ENCODE measurements around the gene CYP24A1. TPM values are rescaled to one million over a fixed set of nuclear protein-coding genes. Genes with fewer than 3 reads are reported as not detected.

Gene CYP24A1
- total and polyA plus RNA-seq, 2 of the 13 experiments (the other 11 are each of a cell fraction or from before 2014, with no cell fraction given): 9.4 to 32.7 TPM

DNA sequence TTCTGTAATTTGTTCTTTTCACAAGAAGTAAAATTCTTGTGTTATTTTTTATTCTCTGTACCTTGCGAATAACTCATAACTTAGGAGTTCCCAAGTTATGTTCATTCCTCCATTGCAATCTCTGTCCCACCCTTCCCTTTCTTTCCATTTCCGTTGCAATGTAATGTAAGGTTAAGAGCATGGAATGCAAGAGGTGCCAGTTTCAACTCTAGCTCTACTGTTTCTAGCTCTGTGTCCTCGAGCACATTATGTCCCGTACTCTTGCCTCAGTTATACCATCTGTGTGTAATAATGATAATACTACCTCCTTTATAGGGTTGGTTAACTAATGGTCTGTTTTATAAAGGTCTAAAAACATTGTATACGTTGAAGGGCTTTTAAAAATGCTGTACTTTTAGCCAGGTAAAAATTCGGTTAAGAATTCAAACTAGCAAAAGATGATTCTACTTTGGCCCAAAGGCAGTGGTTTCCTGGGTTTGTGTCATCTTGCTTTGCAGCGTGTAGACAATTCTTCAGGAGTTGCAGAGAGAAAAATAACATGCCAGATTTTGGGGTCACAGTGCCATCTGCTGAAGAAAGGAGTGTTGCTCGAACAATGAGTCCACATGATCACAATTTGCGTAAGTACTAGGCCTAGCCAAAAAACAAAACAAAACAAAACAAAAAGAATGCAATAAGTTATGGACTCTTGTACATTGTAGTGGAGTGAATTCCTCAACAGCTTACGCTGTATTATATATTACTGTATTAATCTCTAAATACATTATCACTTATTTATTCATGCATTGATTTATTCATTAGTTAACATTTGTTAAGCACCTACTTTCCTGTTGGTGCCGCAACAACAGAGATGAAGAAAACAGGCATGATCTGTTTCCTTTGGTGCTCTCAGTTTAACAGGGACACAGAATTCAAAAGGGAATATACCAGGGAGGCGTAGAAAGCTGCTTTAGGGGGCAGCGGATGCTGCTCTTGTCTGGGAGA, 24.1 kb upstream of the CYP24A1 start (continued):
- TF ChIP-seq KLF11 (CRISPR knock-in tag; IDR thresholded peaks at IDR 0.05): peak; percentile 27; the same call in 1 of the 2 replicates
- TF ChIP-seq MIXL1 (CRISPR knock-in tag; IDR thresholded peaks at IDR 0.05): peak; percentile 61; the same call in 1 of the 2 replicates
- no peak for TF ChIP-seq FOXM1 (CRISPR knock-in tag; IDR thresholded peaks at IDR 0.05)
- no peak for TF ChIP-seq PAF1 (CRISPR knock-in tag; IDR thresholded peaks at IDR 0.05)
- TF ChIP-seq, protein P1, sequence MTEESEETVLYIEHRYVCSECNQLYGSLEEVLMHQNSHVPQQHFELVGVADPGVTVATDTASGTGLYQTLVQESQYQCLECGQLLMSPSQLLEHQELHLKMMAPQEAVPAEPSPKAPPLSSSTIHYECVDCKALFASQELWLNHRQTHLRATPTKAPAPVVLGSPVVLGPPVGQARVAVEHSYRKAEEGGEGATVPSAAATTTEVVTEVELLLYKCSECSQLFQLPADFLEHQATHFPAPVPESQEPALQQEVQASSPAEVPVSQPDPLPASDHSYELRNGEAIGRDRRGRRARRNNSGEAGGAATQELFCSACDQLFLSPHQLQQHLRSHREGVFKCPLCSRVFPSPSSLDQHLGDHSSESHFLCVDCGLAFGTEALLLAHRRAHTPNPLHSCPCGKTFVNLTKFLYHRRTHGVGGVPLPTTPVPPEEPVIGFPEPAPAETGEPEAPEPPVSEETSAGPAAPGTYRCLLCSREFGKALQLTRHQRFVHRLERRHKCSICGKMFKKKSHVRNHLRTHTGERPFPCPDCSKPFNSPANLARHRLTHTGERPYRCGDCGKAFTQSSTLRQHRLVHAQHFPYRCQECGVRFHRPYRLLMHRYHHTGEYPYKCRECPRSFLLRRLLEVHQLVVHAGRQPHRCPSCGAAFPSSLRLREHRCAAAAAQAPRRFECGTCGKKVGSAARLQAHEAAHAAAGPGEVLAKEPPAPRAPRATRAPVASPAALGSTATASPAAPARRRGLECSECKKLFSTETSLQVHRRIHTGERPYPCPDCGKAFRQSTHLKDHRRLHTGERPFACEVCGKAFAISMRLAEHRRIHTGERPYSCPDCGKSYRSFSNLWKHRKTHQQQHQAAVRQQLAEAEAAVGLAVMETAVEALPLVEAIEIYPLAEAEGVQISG (CRISPR knock-in tag; IDR thresholded peaks at IDR 0.05): no peak
- TF ChIP-seq ZNF558 (CRISPR knock-in tag; IDR thresholded peaks at IDR 0.05; ENCODE audit: borderline replicate concordance): no peak
- TF ChIP-seq, protein P2, sequence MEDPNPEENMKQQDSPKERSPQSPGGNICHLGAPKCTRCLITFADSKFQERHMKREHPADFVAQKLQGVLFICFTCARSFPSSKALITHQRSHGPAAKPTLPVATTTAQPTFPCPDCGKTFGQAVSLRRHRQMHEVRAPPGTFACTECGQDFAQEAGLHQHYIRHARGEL (CRISPR knock-in tag; IDR thresholded peaks at IDR 0.05): no peak
- TF ChIP-seq, protein P3, sequence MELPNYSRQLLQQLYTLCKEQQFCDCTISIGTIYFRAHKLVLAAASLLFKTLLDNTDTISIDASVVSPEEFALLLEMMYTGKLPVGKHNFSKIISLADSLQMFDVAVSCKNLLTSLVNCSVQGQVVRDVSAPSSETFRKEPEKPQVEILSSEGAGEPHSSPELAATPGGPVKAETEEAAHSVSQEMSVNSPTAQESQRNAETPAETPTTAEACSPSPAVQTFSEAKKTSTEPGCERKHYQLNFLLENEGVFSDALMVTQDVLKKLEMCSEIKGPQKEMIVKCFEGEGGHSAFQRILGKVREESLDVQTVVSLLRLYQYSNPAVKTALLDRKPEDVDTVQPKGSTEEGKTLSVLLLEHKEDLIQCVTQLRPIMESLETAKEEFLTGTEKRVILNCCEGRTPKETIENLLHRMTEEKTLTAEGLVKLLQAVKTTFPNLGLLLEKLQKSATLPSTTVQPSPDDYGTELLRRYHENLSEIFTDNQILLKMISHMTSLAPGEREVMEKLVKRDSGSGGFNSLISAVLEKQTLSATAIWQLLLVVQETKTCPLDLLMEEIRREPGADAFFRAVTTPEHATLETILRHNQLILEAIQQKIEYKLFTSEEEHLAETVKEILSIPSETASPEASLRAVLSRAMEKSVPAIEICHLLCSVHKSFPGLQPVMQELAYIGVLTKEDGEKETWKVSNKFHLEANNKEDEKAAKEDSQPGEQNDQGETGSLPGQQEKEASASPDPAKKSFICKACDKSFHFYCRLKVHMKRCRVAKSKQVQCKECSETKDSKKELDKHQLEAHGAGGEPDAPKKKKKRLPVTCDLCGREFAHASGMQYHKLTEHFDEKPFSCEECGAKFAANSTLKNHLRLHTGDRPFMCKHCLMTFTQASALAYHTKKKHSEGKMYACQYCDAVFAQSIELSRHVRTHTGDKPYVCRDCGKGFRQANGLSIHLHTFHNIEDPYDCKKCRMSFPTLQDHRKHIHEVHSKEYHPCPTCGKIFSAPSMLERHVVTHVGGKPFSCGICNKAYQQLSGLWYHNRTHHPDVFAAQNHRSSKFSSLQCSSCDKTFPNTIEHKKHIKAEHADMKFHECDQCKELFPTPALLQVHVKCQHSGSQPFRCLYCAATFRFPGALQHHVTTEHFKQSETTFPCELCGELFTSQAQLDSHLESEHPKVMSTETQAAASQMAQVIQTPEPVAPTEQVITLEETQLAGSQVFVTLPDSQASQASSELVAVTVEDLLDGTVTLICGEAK (IDR thresholded peaks at IDR 0.05): 0 out of 2 replicates have a peak, but pooled peaks have one; percentile 3
- TF ChIP-seq, protein P3 (CRISPR knock-in tag; IDR thresholded peaks at IDR 0.05): no peak
- peak; percentile 77 for TF ChIP-seq ZNF614 (CRISPR knock-in tag; IDR thresholded peaks at IDR 0.05; ENCODE audit: borderline replicate concordance)
- no peak for TF ChIP-seq HDAC6 (IDR thresholded peaks at IDR 0.05; ENCODE audit: low read depth, low read length)
- TF ChIP-seq ATF1 (CRISPR knock-in tag; IDR thresholded peaks at IDR 0.05): peak; percentile 34; the same call in 1 of the 2 replicates
